Stimulated activated CD8-positive, alpha-beta memory T cell treated with anti-CD3 and anti-CD28 coated beads, Interleukin-2, amount 100 ng/mL, for 1 hour (primary cell): Measurements from ENCODE around the gene ATP2B3.

Experiments used
- DNase-seq, 2 donors: peaks; one replicate each; pipeline ENCODE4 v3.0.0-alpha.2; 2020; ENCODE audit warnings: low read depth in 2 of 2

ATP2B3 gene

GRCh38 chrX:153488231-153488914 lies 29.1 kb upstream of the ATP2B3 start:
- no peak for DNase-seq

DNA sequence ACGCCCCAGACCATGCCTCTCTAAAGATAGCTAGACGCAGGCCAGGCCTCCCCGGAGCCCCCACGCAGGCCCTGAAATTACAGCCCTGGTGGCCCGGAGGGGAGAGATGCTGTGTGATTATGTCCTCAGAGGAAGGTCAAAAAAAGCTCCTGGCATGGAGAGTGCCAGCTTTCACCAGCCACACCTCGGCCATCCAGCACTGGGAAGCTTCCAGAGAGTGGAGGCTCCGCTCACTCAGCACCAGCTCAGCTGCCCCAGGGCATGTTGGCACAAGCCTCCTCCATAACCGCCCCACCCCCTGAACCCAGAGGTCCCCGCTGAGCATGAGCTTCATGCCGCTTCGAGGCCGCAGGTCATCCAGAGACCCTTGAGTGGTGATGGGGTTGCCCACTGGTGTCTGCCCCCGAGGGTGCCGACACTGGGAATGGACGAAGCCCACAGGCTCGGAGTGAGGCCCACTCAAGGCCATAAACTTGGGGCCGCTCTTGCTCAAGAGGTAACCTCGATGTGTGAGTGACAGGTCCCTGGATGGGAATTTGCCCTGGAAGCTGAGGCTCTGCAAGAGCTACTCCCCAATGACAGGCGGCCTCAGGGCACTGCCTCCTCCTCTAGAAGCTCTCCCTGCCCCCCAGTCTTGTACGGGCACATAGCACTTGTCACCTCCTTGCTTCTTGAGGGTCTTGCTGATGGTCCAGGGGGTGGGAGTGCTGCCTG lies 27.1 kb upstream of the ATP2B3 start:
- DNase-seq, result no peak

DNA sequence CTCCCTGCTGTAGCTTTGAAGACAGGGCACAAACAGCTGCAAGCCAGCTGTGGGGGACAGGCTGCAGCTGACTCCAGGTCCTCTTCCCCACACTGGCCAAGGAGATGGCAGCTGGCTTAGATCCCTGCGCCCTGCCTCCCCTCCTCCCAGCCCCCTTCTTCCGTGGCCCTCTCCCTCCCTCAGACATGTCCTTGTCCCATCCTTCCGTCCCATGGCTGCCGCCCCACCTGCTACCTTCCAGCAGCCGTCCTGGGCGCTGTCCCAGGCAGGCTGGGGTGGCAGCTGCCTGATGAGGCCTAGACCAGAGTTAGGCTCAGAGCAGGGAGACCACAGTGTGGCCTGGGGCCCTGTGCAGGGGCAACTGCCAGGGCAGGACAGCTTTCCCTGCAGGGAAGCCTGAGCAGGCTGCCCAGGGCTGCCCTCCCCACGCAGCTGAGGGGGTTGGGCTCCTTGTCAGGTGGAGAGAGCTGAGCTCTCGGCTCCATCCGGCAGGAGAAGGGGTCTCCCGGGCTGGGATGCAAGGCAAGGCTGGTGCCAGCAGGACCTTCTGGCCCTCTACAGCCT lies 26.0 kb upstream of the ATP2B3 start:
- DNase-seq, result no peak

- DNase-seq, result no peak
Measured at GRCh38 chrX:153491918-153492317, 25.5 kb upstream of the ATP2B3 start.

GRCh38 chrX:153492543-153492942 lies 24.9 kb upstream of the ATP2B3 start:
- no peak for DNase-seq

- DNase-seq, result no peak
Measured at GRCh38 chrX:153493085-153493484, 24.4 kb upstream of the ATP2B3 start.

DNA sequence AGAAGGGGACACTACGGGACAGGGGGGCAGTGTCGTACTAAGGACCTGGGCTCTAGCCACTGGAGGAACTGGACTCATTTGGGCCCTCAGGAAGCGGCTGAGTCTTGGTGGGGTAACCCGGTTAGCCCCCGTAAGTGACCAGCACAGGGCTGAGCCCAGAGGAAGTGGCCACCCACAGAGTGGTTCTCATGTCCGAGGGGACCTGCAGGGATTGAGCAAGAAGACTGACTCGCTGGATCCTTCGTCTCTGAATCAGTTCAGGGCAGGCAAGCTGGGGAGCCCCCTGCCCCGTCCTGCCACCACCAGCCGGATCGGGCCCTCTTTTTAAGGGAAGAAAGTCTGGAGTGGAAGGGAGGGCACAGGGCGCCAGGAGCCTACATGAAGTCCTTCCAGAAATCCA lies 23.4 kb upstream of the ATP2B3 start:
- no peak for DNase-seq

DNA sequence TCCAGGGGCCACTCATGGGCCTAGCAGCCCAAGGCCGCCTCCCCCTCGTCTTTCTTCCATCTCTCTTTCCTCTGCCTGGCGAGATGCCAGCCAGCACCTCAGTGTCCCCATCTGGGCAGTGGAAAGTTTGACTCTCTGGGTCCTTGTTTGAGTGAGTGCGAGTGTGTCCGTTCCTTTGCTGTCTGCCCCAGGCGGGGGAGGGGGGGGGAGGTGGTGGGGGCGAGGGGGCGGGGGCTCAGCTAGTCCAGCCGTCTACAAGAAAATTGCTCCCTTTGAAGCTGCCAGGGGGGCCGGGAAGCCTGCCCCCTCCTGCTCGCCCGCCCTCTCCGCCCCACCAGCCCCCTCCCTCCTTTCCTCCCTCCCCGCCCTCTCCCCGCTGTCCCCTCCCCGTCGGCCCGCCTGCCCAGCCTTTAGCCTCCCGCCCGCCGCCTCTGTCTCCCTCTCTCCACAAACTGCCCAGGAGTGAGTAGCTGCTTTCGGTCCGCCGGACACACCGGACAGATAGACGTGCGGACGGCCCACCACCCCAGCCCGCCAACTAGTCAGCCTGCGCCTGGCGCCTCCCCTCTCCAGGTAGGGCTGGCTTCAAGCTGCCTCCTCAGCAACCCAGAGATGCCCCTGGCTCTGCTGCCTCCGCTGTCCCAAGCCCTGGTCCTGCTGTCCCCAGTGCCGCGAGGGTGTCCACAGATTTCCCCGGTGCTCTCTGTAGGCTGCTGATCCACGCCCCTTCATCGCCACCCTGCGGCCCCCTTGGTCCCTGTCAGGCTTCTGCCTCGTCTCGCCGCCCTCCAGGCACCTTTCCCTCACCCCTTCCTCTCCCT lies 22.7 kb upstream of the ATP2B3 start, which contains the start of gene BGN:
TSS of gene BGN (plus strand) at position 440 of the 821 bp plus-strand sequence. CDS start 9,652 bp downstream, outside the sequence.
- DNase-seq, result no peak

- no peak for DNase-seq
Measured at GRCh38 chrX:153495362-153495751, 22.1 kb upstream of the ATP2B3 start.

DNA sequence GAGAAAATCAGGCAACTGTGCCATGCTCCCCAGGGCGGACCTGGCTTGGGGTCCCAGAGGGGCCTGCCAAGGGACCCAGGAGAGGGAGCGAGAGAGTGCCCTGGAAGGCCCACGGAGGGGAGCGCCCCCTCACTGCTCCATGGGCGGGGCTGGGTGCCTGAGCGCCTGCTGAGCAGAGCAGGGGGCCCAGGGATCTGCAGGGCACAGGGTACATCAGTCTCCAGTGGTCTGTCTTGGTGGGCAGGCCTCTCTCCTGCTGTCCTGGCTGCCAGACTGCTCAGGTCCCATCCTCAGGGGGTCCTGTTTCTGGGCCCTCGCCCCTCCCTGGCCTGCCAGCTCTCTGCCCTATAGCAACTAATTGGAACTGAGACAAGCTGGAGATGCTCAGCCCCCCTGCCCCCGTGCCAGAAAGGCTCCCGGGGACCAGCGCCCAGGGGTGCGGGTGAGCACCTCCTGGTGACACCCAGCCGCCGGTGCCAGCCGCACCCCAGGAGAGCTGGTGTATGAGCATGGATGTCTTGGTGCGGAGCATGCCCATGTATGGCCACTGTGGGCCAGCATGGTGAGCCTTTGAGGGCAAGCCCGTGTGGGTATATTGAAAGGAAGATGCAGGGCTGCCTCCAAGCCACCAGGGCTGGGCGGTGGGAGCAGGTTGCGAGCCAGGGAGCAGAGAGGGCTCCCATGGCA lies 21.4 kb upstream of the ATP2B3 start:
- DNase-seq, result no peak

GRCh38 chrX:153496590-153496959 lies 20.9 kb upstream of the ATP2B3 start:
- no peak for DNase-seq

- no peak for DNase-seq
Measured at GRCh38 chrX:153498453-153498852, 19.0 kb upstream of the ATP2B3 start.

- DNase-seq, result no peak
Measured at GRCh38 chrX:153499341-153499740, 18.1 kb upstream of the ATP2B3 start.

GRCh38 chrX:153499876-153500275 lies 17.6 kb upstream of the ATP2B3 start:
- DNase-seq, result no peak

GRCh38 chrX:153500676-153501280 lies 16.7 kb upstream of the ATP2B3 start:
- DNase-seq, result no peak

GRCh38 chrX:153501530-153501929 lies 15.9 kb upstream of the ATP2B3 start:
- DNase-seq, result no peak

DNA sequence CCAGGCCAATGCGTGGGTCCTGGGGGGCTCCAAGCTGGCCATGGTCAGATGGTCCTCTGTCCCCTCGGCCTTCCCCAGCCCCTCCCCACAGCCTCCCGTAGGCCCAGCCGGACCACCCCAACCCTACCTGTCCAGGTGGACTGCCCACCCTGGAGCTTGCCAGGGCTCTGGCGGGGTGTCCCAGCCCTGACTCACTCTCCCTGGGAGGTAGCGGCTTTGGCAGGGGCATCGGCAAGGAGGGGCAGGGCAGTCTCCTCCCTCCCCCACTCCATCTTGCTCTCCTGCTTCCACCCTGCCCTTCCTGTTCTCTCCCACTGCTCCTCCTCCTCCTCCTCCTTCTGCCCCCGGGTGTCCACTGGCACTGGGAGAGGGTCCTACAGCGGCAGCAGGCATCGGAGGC lies 15.3 kb upstream of the ATP2B3 start:
- no peak for DNase-seq

- no peak for DNase-seq
Measured at GRCh38 chrX:153502796-153503195, 14.6 kb upstream of the ATP2B3 start.

DNA sequence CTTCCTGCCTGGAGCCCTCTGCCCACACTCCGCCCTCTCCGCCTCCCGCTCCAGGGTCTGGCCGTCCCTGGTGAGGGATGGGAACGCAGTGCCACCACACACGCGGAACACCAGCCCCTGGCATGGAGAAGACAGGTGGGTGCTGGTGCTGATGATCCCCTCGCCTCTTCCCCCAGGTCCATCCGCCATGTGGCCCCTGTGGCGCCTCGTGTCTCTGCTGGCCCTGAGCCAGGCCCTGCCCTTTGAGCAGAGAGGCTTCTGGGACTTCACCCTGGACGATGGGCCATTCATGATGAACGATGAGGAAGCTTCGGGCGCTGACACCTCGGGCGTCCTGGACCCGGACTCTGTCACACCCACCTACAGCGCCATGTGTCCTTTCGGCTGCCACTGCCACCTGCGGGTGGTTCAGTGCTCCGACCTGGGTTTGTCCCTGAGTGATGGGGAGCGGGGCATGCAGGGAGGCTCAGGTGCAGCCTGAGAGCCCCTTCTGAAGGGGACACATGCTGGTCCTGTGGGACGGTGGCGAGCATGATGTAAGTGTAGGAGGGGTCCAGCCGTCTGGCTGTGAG lies 12.9 kb upstream of the ATP2B3 start:
- no peak for DNase-seq

- DNase-seq, result no peak
Measured at GRCh38 chrX:153505361-153505760, 12.1 kb upstream of the ATP2B3 start.
